ENCODE measurements around the gene KCTD7. TPM values are rescaled to one million over a fixed set of nuclear protein-coding genes. Genes with fewer than 3 reads are reported as not detected.

Gene KCTD7
- total and polyA plus RNA-seq, 10 of the 15 experiments (the other 5 are each of a cell fraction or from before 2014, with no cell fraction given), result 1.6 to 18.0 (median 9.4) TPM

GRCh38 chr7:66628361-66629221 lies at the start of gene KCTD7 (continued):
- TF ChIP-seq BCLAF1 (IDR thresholded peaks at IDR 0.05), result 0 out of 2 replicates have a peak, but pooled peaks have one; percentile 24
- peak; percentile 4 for TF ChIP-seq USF1 (IDR thresholded peaks at IDR 0.05; ENCODE audit: borderline replicate concordance, extremely low read length, insufficient read depth, low read depth, low read length)
- no peak for TF ChIP-seq KDM1A (IDR thresholded peaks at IDR 0.05; ENCODE audit: borderline replicate concordance)
- 0 out of 2 replicates have a peak, but pooled peaks have one; percentile 13 for TF ChIP-seq E2F4 (IDR thresholded peaks at IDR 0.05; ENCODE audit: low read depth, low read length)
- peak; percentile 61 for TF ChIP-seq NR2C1 (IDR thresholded peaks at IDR 0.05)
- TF ChIP-seq BMI1 (IDR thresholded peaks at IDR 0.05; ENCODE audit: borderline replicate concordance), result no peak
- TF ChIP-seq CTCF (IDR thresholded peaks at IDR 0.05 in 2 of 3, conservative IDR thresholded peaks at IDR 0.05 in 1 of 3; ENCODE audit: control insufficient read depth in 2 of 3, extremely low read depth in 1 of 3, insufficient read depth in 1 of 3, low read depth in 3 of 3, low read length in 3 of 3), result no peak
- no peak for TF ChIP-seq SPI1 (IDR thresholded peaks at IDR 0.05; ENCODE audit: borderline replicate concordance, insufficient read depth, low read depth, low read length)
- peak; percentile 74 for TF ChIP-seq IRF3 (IDR thresholded peaks at IDR 0.05)
- 0 out of 2 replicates have a peak, but pooled peaks have one; percentile 78 for TF ChIP-seq WRNIP1 (IDR thresholded peaks at IDR 0.05; ENCODE audit: borderline replicate concordance, low read depth, low read length)
- TF ChIP-seq HDAC2 (IDR thresholded peaks at IDR 0.05), result no peak
- peak; percentile 85 for TF ChIP-seq PML (IDR thresholded peaks at IDR 0.05; ENCODE audit: low read length)
- peak in 1 of 2 experiments; percentile 81; a peak in 2 of 4 replicates for TF ChIP-seq BHLHE40 (IDR thresholded peaks at IDR 0.05; ENCODE audit: borderline replicate concordance in 1 of 2, low read depth in 2 of 2, low read length in 1 of 2)
- TF ChIP-seq FOS (IDR thresholded peaks at IDR 0.05; ENCODE audit: borderline replicate concordance, extremely low read depth, insufficient read length), result peak; percentile 55
- TF ChIP-seq POLR2AphosphoS5 (IDR thresholded peaks at IDR 0.05; ENCODE audit: low read length), result peak; percentile 98
- no peak for TF ChIP-seq IRF4 (IDR thresholded peaks at IDR 0.05; ENCODE audit: low read depth, low read length)
- no peak for TF ChIP-seq ATF2 (IDR thresholded peaks at IDR 0.05; ENCODE audit: low read length)
- no peak; the same call in 1 of the 2 replicates for TF ChIP-seq HCFC1 (IDR thresholded peaks at IDR 0.05; ENCODE audit: low read length)
